ENCODE measurements around the gene PHLPP2.

Gene PHLPP2

DNA sequence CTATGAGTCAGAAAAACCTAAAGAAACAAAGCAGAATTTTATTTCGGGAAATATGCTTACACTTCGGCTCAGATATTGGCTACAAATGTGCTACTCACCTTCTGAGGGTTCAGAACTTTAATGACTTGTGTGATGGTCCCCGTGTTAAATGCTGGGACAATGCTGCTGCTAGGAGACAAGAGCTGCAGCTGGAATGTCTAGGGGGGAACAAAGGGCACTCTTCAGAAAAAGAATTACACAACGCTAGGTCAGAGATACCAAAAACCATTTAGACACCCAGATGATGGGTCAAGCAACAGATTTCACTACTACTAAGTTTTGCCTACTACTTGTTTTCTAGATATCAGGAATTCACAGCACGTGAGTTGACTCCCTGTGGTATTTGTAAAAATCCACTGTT is 10.0 kb upstream of the PHLPP2 start:
- Histone ChIP-seq H3K4me2 (ENCODE audit: low read length) (no peak overlapping the region), H3K4me3 (ENCODE audit: low read depth, low read length) (no peak overlapping the region), H3K9ac (no peak overlapping the region), H3K9me3 (ENCODE audit: control insufficient read depth, low read length) (no peaks in the 10 kb centered on the region), H3K4me1 (no peaks in the 10 kb centered on the region), H3K36me3 (ENCODE audit: control insufficient read depth, insufficient read depth, low read length) (no peaks in the 10 kb centered on the region), H3K27ac (no peak overlapping the region), H3K79me2 (peaks cover 4% of the 10 kb centered on the region), H2AFZ (no peak overlapping the region), H3K27me3 (ENCODE audit: control insufficient read depth, insufficient read depth, low read length) (no peaks in the 10 kb centered on the region)
- TF ChIP-seq, protein P1, sequence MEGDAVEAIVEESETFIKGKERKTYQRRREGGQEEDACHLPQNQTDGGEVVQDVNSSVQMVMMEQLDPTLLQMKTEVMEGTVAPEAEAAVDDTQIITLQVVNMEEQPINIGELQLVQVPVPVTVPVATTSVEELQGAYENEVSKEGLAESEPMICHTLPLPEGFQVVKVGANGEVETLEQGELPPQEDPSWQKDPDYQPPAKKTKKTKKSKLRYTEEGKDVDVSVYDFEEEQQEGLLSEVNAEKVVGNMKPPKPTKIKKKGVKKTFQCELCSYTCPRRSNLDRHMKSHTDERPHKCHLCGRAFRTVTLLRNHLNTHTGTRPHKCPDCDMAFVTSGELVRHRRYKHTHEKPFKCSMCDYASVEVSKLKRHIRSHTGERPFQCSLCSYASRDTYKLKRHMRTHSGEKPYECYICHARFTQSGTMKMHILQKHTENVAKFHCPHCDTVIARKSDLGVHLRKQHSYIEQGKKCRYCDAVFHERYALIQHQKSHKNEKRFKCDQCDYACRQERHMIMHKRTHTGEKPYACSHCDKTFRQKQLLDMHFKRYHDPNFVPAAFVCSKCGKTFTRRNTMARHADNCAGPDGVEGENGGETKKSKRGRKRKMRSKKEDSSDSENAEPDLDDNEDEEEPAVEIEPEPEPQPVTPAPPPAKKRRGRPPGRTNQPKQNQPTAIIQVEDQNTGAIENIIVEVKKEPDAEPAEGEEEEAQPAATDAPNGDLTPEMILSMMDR (IDR thresholded peaks at IDR 0.05), result no peak

DNA sequence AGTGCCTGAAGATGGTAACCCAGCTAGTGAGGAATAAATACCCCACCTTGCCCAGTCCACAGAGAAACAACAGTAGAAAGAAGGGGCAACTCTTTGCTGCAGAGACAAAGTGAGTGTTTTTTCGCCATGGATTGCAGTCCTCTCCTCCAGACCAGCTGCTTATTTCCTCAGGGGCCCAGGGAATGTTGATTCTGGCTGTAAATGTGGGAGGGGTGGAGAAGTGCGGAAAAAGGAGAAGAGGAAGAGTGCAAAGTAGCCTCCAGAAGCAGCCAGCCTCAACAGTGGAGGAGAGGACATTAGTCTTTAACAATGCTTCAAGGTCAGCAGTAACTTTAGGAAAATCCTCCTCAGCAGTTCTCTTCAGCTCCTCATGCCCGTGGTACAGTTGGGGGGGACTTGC is 8.1 kb upstream of the PHLPP2 start:
- Histone ChIP-seq H3K4me1 (no peaks in the 10 kb centered on the region), H3K27me3 (ENCODE audit: control insufficient read depth, insufficient read depth, low read length) (no peaks in the 10 kb centered on the region), H2AFZ (no peak overlapping the region), H3K79me2 (peaks cover 4% of the 10 kb centered on the region), H3K4me2 (ENCODE audit: low read length) (no peak overlapping the region), H3K9me3 (ENCODE audit: control insufficient read depth, low read length) (no peaks in the 10 kb centered on the region), H3K36me3 (ENCODE audit: control insufficient read depth, insufficient read depth, low read length) (no peaks in the 10 kb centered on the region), H3K9ac (no peak overlapping the region), H3K27ac (no peak overlapping the region), H3K4me3 (ENCODE audit: low read depth, low read length) (no peak overlapping the region)
- TF ChIP-seq, protein P1 (IDR thresholded peaks at IDR 0.05), result no peak

DNA sequence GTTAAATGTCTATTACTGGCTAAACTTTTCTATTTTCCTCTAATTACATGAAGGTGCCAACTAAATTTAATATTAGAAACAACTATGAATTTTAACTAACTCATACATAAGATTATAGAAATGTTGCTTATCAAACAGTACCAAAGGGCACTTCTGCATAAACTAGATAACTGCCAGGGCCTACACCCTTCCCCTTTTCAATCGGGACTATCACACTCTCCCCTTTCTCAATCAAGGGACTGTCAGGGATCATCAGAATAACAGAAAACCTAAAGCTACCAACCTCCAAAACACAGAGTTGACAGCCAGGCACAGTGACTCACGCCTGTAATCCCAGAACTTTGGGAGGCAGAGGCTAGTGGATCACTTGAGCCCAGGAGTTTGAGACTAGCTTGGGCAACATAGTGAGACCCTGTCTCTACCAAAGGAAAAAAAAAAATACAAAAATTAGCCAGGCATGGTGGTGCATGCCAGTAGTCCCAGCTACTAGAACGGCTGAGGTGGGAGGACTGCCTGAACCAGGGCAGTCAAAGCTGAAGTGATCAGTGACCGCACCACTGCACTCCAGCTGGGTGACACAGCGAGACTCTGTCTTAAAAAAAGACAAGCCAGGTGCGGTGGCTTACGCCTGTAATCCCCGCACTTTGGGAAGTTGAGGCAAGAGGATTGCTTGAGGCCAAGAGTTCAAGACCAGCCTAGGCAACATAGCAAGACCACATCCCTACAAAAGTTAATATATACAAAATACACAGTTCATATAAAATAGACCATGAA is 3.2 kb upstream of the PHLPP2 start:
- Histone ChIP-seq H3K9ac (no peak overlapping the region), H3K9me3 (ENCODE audit: control insufficient read depth, low read length) (no peaks in the 10 kb centered on the region), H2AFZ (no peak overlapping the region), H3K79me2 (no peaks in the 10 kb centered on the region), H3K27ac (no peak overlapping the region), H3K36me3 (ENCODE audit: control insufficient read depth, insufficient read depth, low read length) (no peaks in the 10 kb centered on the region), H3K4me1 (peaks cover 6% of the 10 kb centered on the region), H3K4me2 (ENCODE audit: low read length) (no peak overlapping the region), H3K4me3 (ENCODE audit: low read depth, low read length) (no peak overlapping the region), H3K27me3 (ENCODE audit: control insufficient read depth, insufficient read depth, low read length) (no peaks in the 10 kb centered on the region)
- TF ChIP-seq, protein P1 (IDR thresholded peaks at IDR 0.05), result no peak

DNA sequence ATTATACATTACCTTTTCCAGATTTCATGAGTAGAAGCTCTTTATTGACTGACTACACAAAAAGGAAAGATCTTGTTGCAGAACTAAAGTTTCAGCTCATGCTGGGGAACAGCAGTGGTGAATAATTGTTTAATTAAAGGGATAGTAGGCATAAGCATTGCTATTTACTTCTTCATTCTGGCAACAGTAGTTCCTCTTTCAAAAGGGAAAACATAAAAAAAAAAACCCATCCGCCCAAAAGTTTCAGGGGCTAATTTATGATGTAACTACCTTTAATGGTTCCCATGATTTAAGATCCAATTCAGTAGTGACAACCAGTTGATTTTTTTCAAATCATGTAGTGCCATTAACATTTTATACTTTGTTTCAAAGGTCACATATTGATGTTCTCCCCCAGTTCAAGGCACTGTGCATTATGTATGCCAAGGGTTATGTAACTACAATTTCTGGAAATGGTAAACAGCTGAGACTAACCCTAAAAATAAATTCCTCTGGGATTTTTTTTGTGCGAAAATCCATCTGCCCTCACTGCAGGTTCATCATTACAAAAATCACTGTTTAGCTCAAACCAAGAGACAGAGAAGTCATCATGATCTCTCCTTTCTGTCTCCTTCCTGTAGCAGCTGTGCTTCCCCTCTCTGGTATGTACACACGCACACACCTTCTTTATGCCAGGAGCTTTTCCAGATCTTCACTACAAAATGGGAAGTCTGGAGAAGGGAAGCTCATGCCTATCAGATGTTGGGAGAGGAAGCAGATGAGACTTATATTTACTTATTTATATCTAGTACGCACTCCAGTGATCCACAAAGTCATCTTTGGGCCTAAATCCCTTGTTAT is 2.2 kb upstream of the PHLPP2 start:
- Histone ChIP-seq H3K27ac (no peak overlapping the region), H3K4me3 (ENCODE audit: low read depth, low read length) (no peak overlapping the region)
- TF ChIP-seq, protein P1 (IDR thresholded peaks at IDR 0.05), result no peak

More for the DNA sequence above, 2.2 kb upstream of the PHLPP2 start:
- Histone ChIP-seq H3K9ac (no peak overlapping the region), H3K4me2 (ENCODE audit: low read length) (no peak overlapping the region), H3K9me3 (ENCODE audit: control insufficient read depth, low read length) (no peaks in the 10 kb centered on the region), H3K79me2 (no peaks in the 10 kb centered on the region), H3K27me3 (ENCODE audit: control insufficient read depth, insufficient read depth, low read length) (no peaks in the 10 kb centered on the region), H2AFZ (no peak overlapping the region), H3K4me1 (peaks cover 6% of the 10 kb centered on the region), H3K36me3 (ENCODE audit: control insufficient read depth, insufficient read depth, low read length) (no peaks in the 10 kb centered on the region)
